Loucy (cell line): ENCODE measurements around the gene GPC4.

Experiments
- CTCF ChIP-seq: fragments of 200-600 bp; sonication (generic); conservative IDR thresholded peaks from 2 replicates; pipeline ENCODE4 v1.5.1; 2014; ENCODE audit warnings: mild to moderate bottlenecking, antibody characterized with exemption, low read length
- EZH2phosphoT487 ChIP-seq: fragments of 200-600 bp; IDR thresholded peaks from 2 replicates; pipeline ENCODE4 v1.6.1; 2018; ENCODE audit warnings: antibody characterized with exemption, mild to moderate bottlenecking, moderate library complexity, borderline replicate concordance

GRCh38 chrX:133454924-133455323, 39.6 kb upstream of the GPC4 start:
- TF ChIP-seq CTCF (no peak), EZH2phosphoT487 (no peak)
